HUES48 (cell line): Measurements from ENCODE around the gene AFG1L.
"Not testable (repeated sequence)": the region's sequence is repeated elsewhere in the genome, so short reads cannot be mapped to it uniquely, and the experiment has no call there.

Experiments used
- H3K27ac ChIP-seq: one replicate; pipeline ENCODE4 v1.7.0; 2013; ENCODE audit warnings: low read depth, low read length, inconsistent platforms
- H3K27me3 ChIP-seq: 2 replicates; pipeline ENCODE4 v1.6.1; 2013; ENCODE audit warnings: mild to moderate bottlenecking, low read length; ENCODE audit not compliant: control insufficient read depth, insufficient read depth
- H3K36me3 ChIP-seq: 2 replicates; pipeline ENCODE4 v1.6.1; 2013; ENCODE audit warnings: low read length; ENCODE audit not compliant: control insufficient read depth, insufficient read depth
- H3K4me1 ChIP-seq: 2 replicates; pipeline ENCODE4 v1.6.1; 2013; ENCODE audit warnings: mild to moderate bottlenecking, low read length; ENCODE audit not compliant: control insufficient read depth, insufficient read depth
- H3K4me3 ChIP-seq: 2 replicates; pipeline ENCODE4 v1.5.1; 2013; ENCODE audit warnings: mild to moderate bottlenecking, low read depth, low read length
- H3K9ac ChIP-seq: 2 replicates; pipeline ENCODE4 v1.6.1; 2013; ENCODE audit warnings: mild to moderate bottlenecking, low read depth, low read length, moderate library complexity
- H3K9me3 ChIP-seq: 2 replicates; pipeline ENCODE4 v1.6.1; 2013; ENCODE audit warnings: low read length; ENCODE audit not compliant: control insufficient read depth, insufficient read depth

Gene AFG1L

DNA sequence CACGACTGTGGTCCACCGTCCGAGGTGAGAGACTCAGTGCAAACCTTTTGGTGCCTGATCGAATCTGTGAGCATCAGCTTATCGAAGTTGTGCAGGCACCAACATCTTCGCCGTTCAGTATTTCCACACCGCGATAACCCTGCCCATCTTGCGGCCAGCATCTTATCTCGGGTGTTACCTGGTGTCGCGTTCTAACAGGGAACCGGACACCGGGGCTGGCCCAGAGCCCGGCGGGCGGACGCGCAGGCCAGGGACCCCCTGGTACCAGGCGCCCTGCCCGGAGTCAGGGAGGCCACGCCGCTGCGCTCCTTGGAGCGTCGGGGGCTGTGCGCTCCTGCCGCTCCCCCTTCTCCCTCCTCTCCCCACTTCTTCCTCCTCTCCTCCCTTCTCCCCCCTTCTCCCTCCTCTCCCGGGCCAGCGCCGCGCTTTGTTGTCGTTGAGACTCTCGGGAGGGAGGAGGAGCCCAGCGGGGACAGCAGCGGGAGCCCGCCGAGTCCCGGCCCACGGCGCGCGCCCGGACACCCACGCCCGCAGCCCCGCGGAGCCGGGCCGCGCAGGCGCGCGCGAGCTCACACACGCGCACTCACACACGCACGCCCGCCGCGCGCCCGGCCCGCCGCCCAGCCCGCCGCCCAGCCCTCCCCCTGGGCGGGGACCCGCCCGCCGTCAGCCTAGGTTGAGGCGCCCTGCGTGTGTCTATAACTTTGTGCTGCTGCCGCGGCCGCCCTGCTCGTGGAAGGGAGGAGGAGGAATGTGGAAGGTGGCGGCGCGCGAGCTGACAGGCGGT is 264.4 kb downstream of the AFG1L start:
- H3K27me3 ChIP-seq, result peaks cover 53% of the 10 kb centered on the region
- peak overlapping the region; percentile 77 for H3K4me3 ChIP-seq
- H3K36me3 ChIP-seq, result no peaks in the 10 kb centered on the region
- H3K9me3 ChIP-seq, result no peaks in the 10 kb centered on the region
- H3K9ac ChIP-seq, result peak overlapping the region; percentile 41
- H3K27ac ChIP-seq, result peak overlapping the region; percentile 89
- peaks cover 24% of the 10 kb centered on the region for H3K4me1 ChIP-seq

DNA sequence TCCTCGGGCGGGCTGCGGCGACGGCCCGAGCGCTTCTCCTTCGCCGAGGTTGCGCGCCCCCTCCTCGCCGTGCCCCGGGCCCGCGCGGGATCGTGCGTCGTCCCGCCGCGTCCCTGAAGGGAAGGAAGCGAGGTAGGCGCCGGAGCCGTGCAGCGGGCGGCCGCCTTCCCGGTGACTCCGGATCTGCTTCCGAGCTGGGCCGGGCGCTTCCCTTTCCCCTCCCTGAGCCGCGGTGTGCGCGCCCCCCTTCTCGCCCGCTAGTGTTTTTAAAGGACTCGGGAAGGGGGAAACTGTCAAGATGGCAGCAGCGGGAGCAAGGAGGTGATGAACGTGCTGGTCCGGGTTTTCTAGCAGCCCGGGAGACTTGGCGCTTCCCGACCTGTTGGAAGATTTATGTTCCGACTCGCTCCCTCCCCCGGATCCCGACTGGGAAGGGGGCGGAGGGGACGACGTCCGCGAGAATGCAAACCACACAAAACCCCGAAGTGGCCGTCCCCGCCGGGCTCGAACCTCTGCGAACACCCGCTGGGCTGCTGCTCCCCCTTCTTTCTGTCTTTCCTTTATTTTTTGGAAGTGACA is 265.1 kb downstream of the AFG1L start:
- H3K9ac ChIP-seq, result peak overlapping the region; percentile 41; the same call in 1 of the 2 replicates

DNA sequence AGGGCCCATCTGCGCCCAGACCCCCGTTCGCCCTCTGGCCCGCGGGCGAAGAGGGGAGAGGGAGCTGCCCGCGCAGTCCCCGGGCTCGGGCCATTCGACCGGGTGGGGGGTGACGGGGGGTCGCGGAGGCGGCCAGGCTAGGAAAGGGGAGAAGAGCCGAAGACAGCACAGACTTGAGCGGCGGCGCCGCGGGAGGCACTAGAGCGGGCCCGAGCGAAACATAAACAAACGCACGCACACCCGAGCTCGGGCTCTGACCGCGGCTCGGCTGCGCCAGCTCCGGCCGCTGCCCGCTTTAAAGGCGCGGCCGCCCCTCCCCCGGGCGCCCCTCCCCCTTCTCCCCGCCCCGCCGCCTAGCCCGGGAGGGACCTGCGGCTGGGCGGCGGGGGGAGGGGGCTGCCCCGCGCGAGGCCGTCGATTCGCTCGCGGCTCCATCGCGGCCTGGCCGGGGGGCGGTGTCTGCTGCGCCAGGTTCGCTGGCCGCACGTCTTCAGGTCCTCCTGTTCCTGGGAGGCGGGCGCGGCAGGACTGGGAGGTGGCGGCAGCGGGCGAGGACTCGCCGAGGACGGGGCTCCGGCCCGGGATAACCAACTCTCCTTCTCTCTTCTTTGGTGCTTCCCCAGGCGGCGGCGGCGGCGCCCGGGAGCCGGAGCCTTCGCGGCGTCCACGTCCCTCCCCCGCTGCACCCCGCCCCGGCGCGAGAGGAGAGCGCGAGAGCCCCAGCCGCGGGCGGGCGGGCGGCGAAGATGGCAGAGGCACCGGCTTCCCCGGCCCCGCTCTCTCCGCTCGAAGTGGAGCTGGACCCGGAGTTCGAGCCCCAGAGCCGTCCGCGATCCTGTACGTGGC is 265.8 kb downstream of the AFG1L start, which contains the start of gene FOXO3:
TSS of gene FOXO3 (plus strand) at position 455 of the 846 bp plus-strand sequence. CDS start at position 747, 292 bp downstream.
- H3K27ac ChIP-seq, result peak within 1 kb of the TSS; percentile 89
- H3K36me3 ChIP-seq, result no peaks in the 10 kb centered on the region
- H3K4me1 ChIP-seq, result peaks cover 38% of the 10 kb centered on the region
- H3K4me3 ChIP-seq, result peak within 1 kb of the TSS; percentile 77
- H3K9ac ChIP-seq, result peak within 1 kb of the TSS; percentile 60
- H3K27me3 ChIP-seq, result peaks cover 45% of the 10 kb centered on the region
- H3K9me3 ChIP-seq, result no peaks in the 10 kb centered on the region

More for the DNA sequence above, 265.1 kb downstream of the AFG1L start:
- H3K27ac ChIP-seq, result peak overlapping the region; percentile 89
- no peaks in the 10 kb centered on the region for H3K36me3 ChIP-seq
- H3K27me3 ChIP-seq, result peaks cover 52% of the 10 kb centered on the region
- no peaks in the 10 kb centered on the region for H3K9me3 ChIP-seq
- H3K4me3 ChIP-seq, result peak overlapping the region; percentile 77
- H3K4me1 ChIP-seq, result peaks cover 31% of the 10 kb centered on the region

DNA sequence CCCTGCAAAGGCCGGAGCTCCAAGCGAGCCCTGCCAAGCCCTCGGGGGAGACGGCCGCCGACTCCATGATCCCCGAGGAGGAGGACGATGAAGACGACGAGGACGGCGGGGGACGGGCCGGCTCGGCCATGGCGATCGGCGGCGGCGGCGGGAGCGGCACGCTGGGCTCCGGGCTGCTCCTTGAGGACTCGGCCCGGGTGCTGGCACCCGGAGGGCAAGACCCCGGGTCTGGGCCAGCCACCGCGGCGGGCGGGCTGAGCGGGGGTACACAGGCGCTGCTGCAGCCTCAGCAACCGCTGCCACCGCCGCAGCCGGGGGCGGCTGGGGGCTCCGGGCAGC is 266.4 kb downstream of the AFG1L start:
- peak overlapping the region; percentile 77 for H3K4me3 ChIP-seq
- H3K27me3 ChIP-seq, result peaks cover 39% of the 10 kb centered on the region

DNA sequence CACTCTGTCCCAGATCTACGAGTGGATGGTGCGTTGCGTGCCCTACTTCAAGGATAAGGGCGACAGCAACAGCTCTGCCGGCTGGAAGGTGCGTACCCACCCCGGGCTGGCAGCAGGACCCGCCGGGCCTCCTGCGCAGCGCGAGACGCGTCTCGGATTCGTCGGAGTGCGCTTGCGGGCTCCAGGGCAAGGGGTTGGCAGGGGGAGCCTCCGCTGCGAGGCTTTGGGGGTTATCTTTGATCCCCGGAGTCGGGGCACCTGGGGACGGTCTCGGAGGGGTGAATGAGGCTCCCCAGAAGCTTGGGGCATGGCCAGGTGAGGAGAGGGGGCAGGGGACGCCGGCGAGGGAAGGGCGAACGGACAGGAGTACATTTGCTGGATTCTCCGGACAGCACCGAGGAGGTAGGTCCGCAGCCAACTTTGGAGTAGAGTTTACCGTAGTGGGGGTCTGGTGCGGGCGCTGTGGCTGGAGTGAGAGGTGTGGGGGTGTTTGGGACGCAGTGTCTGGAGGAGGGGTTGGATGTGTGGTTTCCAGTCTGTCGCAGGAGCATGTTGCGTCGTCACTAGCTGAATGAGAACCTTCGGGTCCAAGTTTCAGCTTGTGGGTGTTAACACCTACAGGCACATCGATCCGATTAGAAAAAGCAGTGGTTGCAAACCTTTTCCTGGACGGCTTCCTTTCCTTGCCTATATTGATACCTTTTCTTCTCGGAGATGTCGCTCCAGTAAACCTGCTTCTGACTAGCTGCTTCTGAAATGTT is 267.1 kb downstream of the AFG1L start:
- no peaks in the 10 kb centered on the region for H3K9me3 ChIP-seq
- peaks cover 32% of the 10 kb centered on the region for H3K27me3 ChIP-seq
- peaks cover 42% of the 10 kb centered on the region for H3K4me1 ChIP-seq
- H3K4me3 ChIP-seq, result peak overlapping the region; percentile 77
- peak overlapping the region; percentile 73 for H3K27ac ChIP-seq
- peak overlapping the region; percentile 60 for H3K9ac ChIP-seq
- H3K36me3 ChIP-seq, result no peaks in the 10 kb centered on the region

More for the DNA sequence above, 266.4 kb downstream of the AFG1L start:
- H3K9ac ChIP-seq, H3K36me3 ChIP-seq, H3K9me3 ChIP-seq, H3K27ac ChIP-seq: not testable (repeated sequence)
- peaks cover 41% of the 10 kb centered on the region for H3K4me1 ChIP-seq

DNA sequence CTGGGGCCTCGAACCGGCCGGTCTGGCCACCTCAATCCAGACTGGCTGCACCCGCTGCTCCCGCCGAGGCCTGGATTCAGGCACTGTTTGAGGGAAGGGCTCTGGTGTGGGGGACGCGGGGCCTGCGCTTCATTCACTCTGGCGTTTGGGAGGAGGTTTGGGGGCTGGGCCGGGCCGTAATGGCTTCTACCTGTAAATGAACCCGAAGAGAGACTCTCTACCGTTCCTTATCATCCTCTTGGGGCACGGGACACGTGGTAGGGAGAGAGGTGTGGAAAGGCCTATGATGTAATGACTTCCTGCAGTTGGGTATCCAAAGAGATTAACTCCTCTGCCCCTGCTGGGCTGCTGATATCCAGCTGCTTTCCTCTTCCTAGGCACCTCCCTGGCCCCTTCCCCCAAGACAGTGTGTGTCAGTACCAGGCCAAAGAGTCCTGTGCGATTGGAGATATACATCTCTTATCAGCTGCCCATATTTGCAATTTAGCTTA is 267.7 kb downstream of the AFG1L start:
- peak overlapping the region; percentile 73 for H3K27ac ChIP-seq
- H3K9ac ChIP-seq, result peak overlapping the region; percentile 60
- H3K4me3 ChIP-seq, result peak overlapping the region; percentile 77
- H3K36me3 ChIP-seq, result no peaks in the 10 kb centered on the region
- H3K9me3 ChIP-seq, result no peaks in the 10 kb centered on the region
- H3K4me1 ChIP-seq, result peaks cover 36% of the 10 kb centered on the region
- peaks cover 27% of the 10 kb centered on the region for H3K27me3 ChIP-seq

DNA sequence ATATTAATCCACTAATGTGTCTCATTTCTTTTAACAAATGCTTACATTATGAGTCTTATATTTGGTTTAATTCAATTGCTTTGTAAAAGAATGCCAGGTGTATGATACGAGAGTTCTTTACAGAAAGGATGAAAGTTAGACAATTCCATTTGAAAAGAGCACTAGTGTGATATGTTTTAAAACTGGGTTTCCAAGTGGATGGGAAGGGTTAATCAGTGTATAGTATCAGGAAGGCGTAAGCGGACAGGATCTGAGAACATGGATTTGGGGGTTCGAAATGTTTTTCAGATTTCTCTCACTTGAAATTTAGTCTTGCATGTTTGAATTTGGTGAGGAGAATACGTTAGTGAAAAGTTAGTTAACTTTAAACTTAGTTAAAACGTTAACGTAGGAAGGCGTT is 268.4 kb downstream of the AFG1L start:
- Histone ChIP-seq H3K36me3 (no peaks in the 10 kb centered on the region), H3K9me3 (no peaks in the 10 kb centered on the region), H3K27me3 (peaks cover 27% of the 10 kb centered on the region), H3K27ac (no peak overlapping the region), H3K9ac (no peak overlapping the region), H3K4me3 (peak overlapping the region; percentile 77), H3K4me1 (peaks cover 36% of the 10 kb centered on the region)

DNA sequence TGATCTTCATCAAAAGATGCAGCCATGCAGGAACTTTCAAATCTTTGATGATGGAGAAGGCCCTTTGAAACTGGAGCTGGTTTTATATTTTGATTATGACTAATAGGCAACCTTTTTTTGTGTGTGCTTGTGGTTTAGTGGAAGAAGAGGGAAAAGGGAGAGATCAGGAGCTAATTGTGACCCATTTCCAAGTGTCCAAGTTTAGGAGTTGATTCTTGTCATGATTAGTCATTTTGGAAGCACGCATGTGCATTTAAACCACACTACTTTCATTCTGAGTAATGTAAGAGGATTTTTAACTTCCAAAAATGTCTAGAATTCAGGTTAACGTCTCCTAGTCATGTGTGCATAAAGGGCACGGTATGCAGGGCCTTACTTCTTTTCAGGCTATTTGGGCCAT is 269.3 kb downstream of the AFG1L start:
- peaks cover 4% of the 10 kb centered on the region for H3K36me3 ChIP-seq
- no peaks in the 10 kb centered on the region for H3K9me3 ChIP-seq
- H3K27me3 ChIP-seq, result peaks cover 27% of the 10 kb centered on the region
- no peak overlapping the region for H3K9ac ChIP-seq
- H3K27ac ChIP-seq, result no peak overlapping the region
- H3K4me3 ChIP-seq, result peak overlapping the region; percentile 77; the same call in 1 of the 2 replicates
- H3K4me1 ChIP-seq, result peaks cover 36% of the 10 kb centered on the region

DNA sequence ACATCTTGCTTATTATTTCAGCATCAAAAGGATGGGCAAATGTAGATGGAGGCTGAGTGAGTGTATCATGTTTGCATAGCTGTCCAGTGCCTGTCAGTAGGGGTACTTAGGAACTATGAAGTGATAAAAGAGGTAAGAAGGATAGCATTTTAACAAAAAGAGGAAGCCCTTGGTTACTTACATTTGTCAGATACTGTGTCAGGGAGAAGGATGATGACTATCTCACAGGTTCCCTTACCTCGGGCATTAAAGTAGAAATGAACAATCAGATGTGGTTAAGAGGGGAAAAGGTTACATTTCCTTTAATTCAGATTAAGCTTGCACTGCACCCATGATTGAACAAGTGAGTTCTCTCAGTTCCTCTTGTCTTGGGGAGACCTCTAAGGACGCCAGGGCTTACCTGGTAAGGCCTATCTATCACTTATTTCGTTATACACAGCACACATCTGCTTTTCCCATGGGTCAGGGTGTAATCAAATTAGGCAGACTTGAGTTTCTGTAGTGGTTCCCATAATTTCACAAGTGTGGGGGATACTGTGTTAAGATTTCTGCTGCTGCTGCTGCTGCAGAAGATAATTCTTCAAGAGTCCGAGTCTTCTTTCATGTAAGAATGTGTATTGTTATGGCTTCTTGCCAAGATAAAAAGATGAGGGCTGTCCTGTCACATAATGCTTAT is 270.4 kb downstream of the AFG1L start:
- Histone ChIP-seq H3K27ac (no peak overlapping the region), H3K4me1 (peaks cover 36% of the 10 kb centered on the region), H3K4me3 (no peak overlapping the region), H3K27me3 (peaks cover 27% of the 10 kb centered on the region), H3K9ac (no peak overlapping the region), H3K36me3 (peaks cover 10% of the 10 kb centered on the region), H3K9me3 (no peaks in the 10 kb centered on the region)

DNA sequence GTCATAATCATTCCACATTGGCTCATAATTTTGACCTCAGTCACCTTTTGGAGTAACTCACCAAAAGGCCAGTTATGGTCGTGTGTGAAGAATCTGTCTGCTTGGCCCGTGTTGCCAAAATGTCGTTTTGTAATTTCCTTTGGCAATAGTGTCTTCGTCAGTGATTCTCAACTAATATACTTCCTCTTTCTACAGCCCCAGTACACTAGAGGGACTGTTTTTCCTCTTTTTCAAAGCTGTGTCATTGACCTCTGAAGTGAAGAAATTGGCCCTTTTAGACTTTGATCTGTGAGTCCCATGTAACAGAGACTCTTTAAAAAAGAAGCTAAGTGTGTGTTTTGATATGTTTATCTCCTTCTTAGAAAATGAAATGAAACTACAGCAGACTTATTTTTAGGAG is 271.0 kb downstream of the AFG1L start:
- H3K9ac ChIP-seq, result no peak overlapping the region
- peaks cover 27% of the 10 kb centered on the region for H3K27me3 ChIP-seq
- no peak overlapping the region for H3K27ac ChIP-seq
- peaks cover 13% of the 10 kb centered on the region for H3K36me3 ChIP-seq
- no peak overlapping the region for H3K4me3 ChIP-seq
- H3K9me3 ChIP-seq, result no peaks in the 10 kb centered on the region
- peaks cover 36% of the 10 kb centered on the region for H3K4me1 ChIP-seq
